Fibroblast of lung (primary cell): ENCODE results near the gene APMAP.
"Not testable (repeated sequence)": the region's sequence is repeated elsewhere in the genome, so short reads cannot be mapped to it uniquely, and the experiment has no call there.

Source experiments
- CTCF ChIP-seq, 2 donors: IDR thresholded peaks in 1 of 2; conservative IDR thresholded peaks in 1 of 2; 1 replicate in 1 of 2; 2 replicates in 1 of 2; pipeline ENCODE4 v1.5.1; 2011 to 2012; ENCODE audit warnings: low read length in 2 of 2, control low read depth in 1 of 2, inconsistent platforms in 1 of 2, low read depth in 1 of 2, mild to moderate bottlenecking in 1 of 2
- EZH2 ChIP-seq: IDR thresholded peaks from 2 replicates; pipeline ENCODE4 v1.5.1; 2012; ENCODE audit warnings: low read length, control low read depth, mild to moderate bottlenecking; ENCODE audit errors: missing control alignments

DNA sequence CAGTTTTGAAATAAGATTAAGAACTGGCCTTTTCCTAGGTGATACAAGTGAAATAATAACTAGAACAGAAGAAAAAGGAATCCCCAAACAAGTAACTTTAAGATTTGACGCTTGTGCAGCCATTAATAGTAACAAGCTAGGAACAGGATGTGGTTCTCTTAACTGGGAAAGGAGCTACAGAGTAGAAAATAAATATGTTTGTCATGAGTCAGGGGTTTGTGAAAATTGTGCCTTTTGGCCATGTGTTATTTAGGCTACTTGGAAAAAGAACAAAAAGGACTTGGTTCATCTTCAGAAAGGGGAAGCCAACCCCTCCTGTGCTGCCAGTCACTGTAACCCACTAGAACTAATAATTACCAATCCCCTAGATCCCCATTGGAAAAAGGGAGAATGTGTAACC is 60.7 kb downstream of the APMAP start:
- not testable (repeated sequence) for TF ChIP-seq CTCF (conservative IDR thresholded peaks at IDR 0.05 in 1 of 2, IDR thresholded peaks at IDR 0.05 in 1 of 2; ENCODE audit: low read depth in 1 of 2, low read length in 2 of 2); EZH2
